DOHH2 (cell line): Measurements from ENCODE around the gene AMFR.

Source experiments
- H3F3A ChIP-seq: fragments of 200-600 bp; sonication (generic), shearing (Covaris generic); 2 replicates; pipeline ENCODE4 v1.6.0; 2016; ENCODE audit warnings: antibody characterized with exemption, mild to moderate bottlenecking; ENCODE audit not compliant: control insufficient read depth, insufficient read depth
- H3K27ac ChIP-seq: fragments of 200-600 bp; sonication (generic); 2 replicates; pipeline ENCODE4 v1.5.1; 2014; ENCODE audit warnings: low read depth, mild to moderate bottlenecking, low read length, moderate library complexity
- H3K27me3 ChIP-seq: fragments of 200-600 bp; sonication (generic); 2 replicates; pipeline ENCODE4 v1.6.1; 2014; ENCODE audit warnings: mild to moderate bottlenecking, low read length, mixed read lengths; ENCODE audit not compliant: control insufficient read depth
- H3K36me3 ChIP-seq: fragments of 200-600 bp; sonication (generic); 2 replicates; pipeline ENCODE4 v1.6.1; 2014; ENCODE audit warnings: mild to moderate bottlenecking, low read length, moderate library complexity, mixed read lengths; ENCODE audit not compliant: control insufficient read depth
- H3K4me1 ChIP-seq: fragments of 200-600 bp; sonication (generic); 2 replicates; pipeline ENCODE4 v1.6.1; 2014; ENCODE audit warnings: mild to moderate bottlenecking, low read length, mixed read lengths; ENCODE audit not compliant: control insufficient read depth
- H3K4me2 ChIP-seq: fragments of 200-600 bp; sonication (generic); 2 replicates; pipeline ENCODE4 v1.6.0; 2014; ENCODE audit warnings: mild to moderate bottlenecking, low read length, moderate library complexity
- H3K4me3 ChIP-seq: fragments of 200-600 bp; sonication (generic); 2 replicates; pipeline ENCODE4 v1.5.1; 2014; ENCODE audit warnings: mild to moderate bottlenecking, low read length, mixed read lengths
- H3K79me2 ChIP-seq: fragments of 200-600 bp; sonication (generic); 2 replicates; pipeline ENCODE4 v1.6.1; 2014; ENCODE audit warnings: mild to moderate bottlenecking, low read length, mixed read lengths; ENCODE audit not compliant: control insufficient read depth
- H3K9me2 ChIP-seq: fragments of 200-600 bp; sonication (generic); replicated peaks from 2 replicates; pipeline ENCODE4 v1.6.1; 2014; ENCODE audit warnings: mild to moderate bottlenecking, low read length, mixed read lengths; ENCODE audit not compliant: control insufficient read depth
- H3K9me3 ChIP-seq: fragments of 200-600 bp; sonication (generic); 2 replicates; pipeline ENCODE4 v1.6.1; 2014; ENCODE audit warnings: antibody characterized with exemption, low read length, mixed read lengths; ENCODE audit not compliant: control insufficient read depth, insufficient read depth
- H4K20me1 ChIP-seq: fragments of 200-600 bp; sonication (generic); 2 replicates; pipeline ENCODE4 v1.6.0; 2014; ENCODE audit warnings: low read depth, mild to moderate bottlenecking, antibody characterized with exemption, low read length, moderate library complexity; ENCODE audit not compliant: control insufficient read depth, insufficient read depth
- CTCF ChIP-seq: fragments of 200-600 bp; sonication (generic); IDR thresholded peaks from one replicate; pipeline ENCODE4 v1.5.1; 2014; ENCODE audit warnings: antibody characterized with exemption, mild to moderate bottlenecking, low read depth, low read length; ENCODE audit not compliant: poor library complexity, severe bottlenecking
- EZH2phosphoT487 ChIP-seq: fragments of 200-600 bp; sonication (generic); IDR thresholded peaks from 2 replicates; pipeline ENCODE4 v1.6.1; 2017; ENCODE audit warnings: borderline replicate concordance, mild to moderate bottlenecking, antibody characterized with exemption, low read length, moderate library complexity, mixed read lengths

AMFR gene

GRCh38 chr16:56411624-56412023 is 13.7 kb downstream of the AMFR start:
- Histone ChIP-seq H3F3A (peaks cover 8% of the 10 kb centered on the region), H3K27ac (no peak overlapping the region), H3K27me3 (no peaks in the 10 kb centered on the region), H3K9me2 (no peaks in the 10 kb centered on the region), H3K79me2 (peaks cover 89% of the 10 kb centered on the region), H3K9me3 (no peaks in the 10 kb centered on the region), H3K4me1 (peaks cover 23% of the 10 kb centered on the region), H3K36me3 (peaks cover 93% of the 10 kb centered on the region), H4K20me1 (peaks cover 4% of the 10 kb centered on the region; the same call in 1 of the 2 replicates), H3K4me2 (no peak overlapping the region), H3K4me3 (no peak overlapping the region)
- no peak for TF ChIP-seq EZH2phosphoT487
- no peak for TF ChIP-seq CTCF

- Histone ChIP-seq H3K79me2 (peaks cover 84% of the 10 kb centered on the region), H3K4me3 (no peak overlapping the region), H3K4me1 (peaks cover 18% of the 10 kb centered on the region), H3K4me2 (no peak overlapping the region), H3K36me3 (peaks cover 90% of the 10 kb centered on the region), H3K27me3 (no peaks in the 10 kb centered on the region), H3K9me3 (no peaks in the 10 kb centered on the region), H3K27ac (no peak overlapping the region), H3F3A (peaks cover 12% of the 10 kb centered on the region), H3K9me2 (no peaks in the 10 kb centered on the region), H4K20me1 (peaks cover 4% of the 10 kb centered on the region; the same call in 1 of the 2 replicates)
- TF ChIP-seq EZH2phosphoT487 (no peak), CTCF (no peak)
Observed at GRCh38 chr16:56411123-56411522, 14.2 kb downstream of the AMFR start.

- H3F3A ChIP-seq, result peaks cover 10% of the 10 kb centered on the region
- no peaks in the 10 kb centered on the region for H3K27me3 ChIP-seq
- peaks cover 7% of the 10 kb centered on the region; the same call in 1 of the 2 replicates for H4K20me1 ChIP-seq
- TF ChIP-seq EZH2phosphoT487 (no peak), CTCF (no peak)
- peaks cover 78% of the 10 kb centered on the region for H3K79me2 ChIP-seq
- no peaks in the 10 kb centered on the region for H3K9me2 ChIP-seq
- peaks cover 89% of the 10 kb centered on the region for H3K36me3 ChIP-seq
- H3K9me3 ChIP-seq, result no peaks in the 10 kb centered on the region
- H3K4me2 ChIP-seq, result no peak overlapping the region
- H3K4me1 ChIP-seq, result peaks cover 1% of the 10 kb centered on the region; the same call in 1 of the 2 replicates
- no peak overlapping the region for H3K4me3 ChIP-seq
- H3K27ac ChIP-seq, result no peak overlapping the region
Observed at GRCh38 chr16:56409195-56409594, 16.1 kb downstream of the AMFR start.
